ENCODE measurements around the gene RNFT2.

Gene RNFT2

GRCh38 chr12:116880213-116880816, 142.2 kb downstream of the RNFT2 start (continued):
- no peak for TF ChIP-seq ATF2 (tag by site-specific recombination; IDR thresholded peaks at IDR 0.05; ENCODE audit: low read depth)
- TF ChIP-seq ZFP69B (tag by site-specific recombination; IDR thresholded peaks at IDR 0.05) = 0 out of 2 replicates have a peak, but pooled peaks have one; percentile 20
- TF ChIP-seq TCF7L2 (IDR thresholded peaks at IDR 0.05; ENCODE audit: borderline replicate concordance, low read depth, low read length) = no peak
- 0 out of 2 replicates have a peak, but pooled peaks have one; percentile 0 for TF ChIP-seq ZBTB1 (tag by site-specific recombination; IDR thresholded peaks at IDR 0.05)
- TF ChIP-seq INSM2 (tag by site-specific recombination; IDR thresholded peaks at IDR 0.05) = no peak
- 0 out of 2 replicates have a peak, but pooled peaks have one; percentile 14 for TF ChIP-seq ZNF645 (tag by site-specific recombination; IDR thresholded peaks at IDR 0.05)
- TF ChIP-seq ZNF426 (tag by site-specific recombination; IDR thresholded peaks at IDR 0.05) = no peak
- no peak for TF ChIP-seq ZNF138 (tag by site-specific recombination; IDR thresholded peaks at IDR 0.05; ENCODE audit: borderline replicate concordance)
- no peak for TF ChIP-seq ZSCAN18 (tag by site-specific recombination; IDR thresholded peaks at IDR 0.05)
- no peak for TF ChIP-seq ZNF416 (tag by site-specific recombination; IDR thresholded peaks at IDR 0.05)
- TF ChIP-seq KLF17 (tag by site-specific recombination; IDR thresholded peaks at IDR 0.05) = no peak
- TF ChIP-seq ZNF391 (tag by site-specific recombination; IDR thresholded peaks at IDR 0.05; ENCODE audit: borderline replicate concordance, low read depth) = no peak
- no peak for TF ChIP-seq ZNF530 (tag by site-specific recombination; IDR thresholded peaks at IDR 0.05; ENCODE audit: low read depth)
- no peak for TF ChIP-seq CTCF (tag by site-specific recombination; IDR thresholded peaks at IDR 0.05)
- peak; percentile 15; the same call in 1 of the 2 replicates for TF ChIP-seq IKZF3 (tag by site-specific recombination; IDR thresholded peaks at IDR 0.05)
- 0 out of 2 replicates have a peak, but pooled peaks have one; percentile 11 for TF ChIP-seq ZBTB17 (tag by site-specific recombination; IDR thresholded peaks at IDR 0.05)
- no peak for TF ChIP-seq ZNF18 (tag by site-specific recombination; IDR thresholded peaks at IDR 0.05)
